ENCODE measurements around the gene ESYT2. TPM values are rescaled to one million over a fixed set of nuclear protein-coding genes. Genes with fewer than 3 reads are reported as not detected.

The ESYT2 gene
- total RNA-seq, 1 experiment from 2014 or later = 39.0 TPM

DNA sequence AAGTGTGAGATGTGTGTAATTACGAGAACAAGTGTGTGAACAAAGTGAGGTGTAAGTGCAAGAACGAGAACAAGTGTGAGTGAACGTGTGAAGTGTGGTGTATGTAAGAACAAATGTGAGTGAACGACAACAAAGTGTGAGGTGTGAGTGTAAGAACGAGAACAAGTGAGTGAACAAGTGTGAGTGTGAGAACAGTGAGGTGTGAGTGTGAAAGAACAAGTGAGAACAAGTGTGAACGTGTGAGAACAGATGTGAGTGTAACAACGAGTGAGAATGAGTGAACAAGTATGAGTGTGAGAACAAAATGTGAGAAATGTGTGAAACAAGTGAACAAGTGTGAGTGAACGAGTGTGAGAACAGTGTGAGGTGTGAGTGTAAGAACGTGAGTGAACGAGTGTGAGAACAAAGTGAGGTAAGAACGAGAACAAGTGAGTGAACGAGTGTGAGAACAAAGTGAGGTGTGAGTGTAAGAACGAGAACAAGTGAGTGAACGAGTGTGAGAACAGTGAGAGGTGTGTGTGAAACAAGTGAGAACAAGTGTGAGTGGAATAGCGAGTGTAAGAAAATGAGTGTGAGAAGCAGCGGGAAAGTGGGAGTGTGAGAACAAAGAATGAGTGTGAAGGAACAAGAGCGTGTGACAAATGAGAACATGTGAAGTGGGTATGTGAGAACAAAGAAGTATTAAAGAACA lies 47.2 kb downstream of the ESYT2 start:
- Histone ChIP-seq H4K5ac (ENCODE audit: insufficient read length, low read depth, low read length) (no peak overlapping the region), H3K23ac (ENCODE audit: insufficient read length, low read depth, low read length) (no peak overlapping the region), H3K9ac (ENCODE audit: extremely low read depth, insufficient read length, low read length) (no peak overlapping the region), H2BK12ac (ENCODE audit: insufficient read length, low read depth, low read length) (no peak overlapping the region), H3K4me1 (ENCODE audit: insufficient read depth, low read length) (no peaks in the 10 kb centered on the region), H2BK20ac (ENCODE audit: low read depth, low read length, poor library complexity, severe bottlenecking) (no peak overlapping the region), H4K91ac (ENCODE audit: insufficient read length, low read depth, low read length) (no peak overlapping the region), H3K4me2 (ENCODE audit: insufficient read depth, insufficient read length, low read length) (no peak overlapping the region), H2BK15ac (ENCODE audit: low read depth, low read length) (no peak overlapping the region), H3K9me3 (ENCODE audit: control insufficient read depth, low read depth, low read length) (peaks cover 15% of the 10 kb centered on the region), H3K27me3 (ENCODE audit: insufficient read depth, low read length) (no peaks in the 10 kb centered on the region), H3K4ac (ENCODE audit: low read depth, low read length) (no peak overlapping the region), H3K27ac (ENCODE audit: insufficient read length, low read depth, low read length) (no peak overlapping the region), H4K20me1 (ENCODE audit: control insufficient read depth, insufficient read depth, insufficient read length) (no peaks in the 10 kb centered on the region), H4K8ac (replicated peaks; ENCODE audit: insufficient read length, low read depth, low read length) (no peak overlapping the region), H3K56ac (ENCODE audit: insufficient read length, low read depth, low read length) (no peak overlapping the region), H2AFZ (ENCODE audit: low read length) (no peak overlapping the region), H3K23me2 (ENCODE audit: insufficient read length, low read depth, low read length, poor library complexity, severe bottlenecking) (no peaks in the 10 kb centered on the region), H3K18ac (ENCODE audit: insufficient read length, low read depth, low read length) (no peak overlapping the region), H3T11ph (ENCODE audit: low read length) (no peak overlapping the region), H3K14ac (ENCODE audit: insufficient read depth, low read length) (no peak overlapping the region), H2BK5ac (ENCODE audit: insufficient read length, low read length) (no peak overlapping the region), H2BK120ac (ENCODE audit: low read depth, low read length, poor library complexity, severe bottlenecking) (no peak overlapping the region), H2AK5ac (ENCODE audit: insufficient read length, low read length) (no peak overlapping the region), H3K79me1 (ENCODE audit: insufficient read depth, low read depth, low read length, poor library complexity, severe bottlenecking) (no peaks in the 10 kb centered on the region), H3K79me2 (ENCODE audit: insufficient read depth, low read length) (peaks cover 2% of the 10 kb centered on the region; the same call in 1 of the 2 replicates)
- Mint-ChIP-seq H3K27ac (no peak overlapping the region), H3K27me3 (ENCODE audit: low read depth) (no peaks in the 10 kb centered on the region), H3K9me3 (no peaks in the 10 kb centered on the region), H3K36me3 (ENCODE audit: insufficient read depth in 1 of 3, low read depth in 3 of 3) (peaks cover 3 to 14% (median 3%) of the 10 kb centered on the region in 3 experiments; a peak in 5 of 7 replicates), H3K4me3 (no peak overlapping the region), H3K4me1 (no peaks in the 10 kb centered on the region)
- no peak for TF ChIP-seq CTCF (conservative IDR thresholded peaks at IDR 0.05)
- no peak for DNase-seq
- WGBS (ENCODE audit: extremely low coverage, insufficient read length, low lambda C conversion rate) = 97% methylated on average over 10 of the region's 17 CpGs
